ENCODE results near the gene EIF2S3.

EIF2S3 gene

GRCh38 chrX:24090300-24091200, 35.8 kb downstream of the EIF2S3 start:
- ATAC-seq, result no peak
- Mint-ChIP-seq H3K9me3 (no peaks in the 10 kb centered on the region), H3K4me3 (no peak overlapping the region), H3K27ac (peak overlapping the region in 1 of 2 donors; percentile 37), H3K4me1 (no peaks in the 10 kb centered on the region), H3K27me3 (no peaks in the 10 kb centered on the region)
- DNase-seq, result no peak

GRCh38 chrX:24093746-24094145, 39.0 kb downstream of the EIF2S3 start:
- no peak overlapping the region for H3K4me3 Mint-ChIP-seq
- H3K4me1 Mint-ChIP-seq, result no peaks in the 10 kb centered on the region
- H3K27me3 Mint-ChIP-seq, result no peaks in the 10 kb centered on the region
- H3K27ac Mint-ChIP-seq, result no peak overlapping the region
- DNase-seq (no peak), ATAC-seq (no peak)
- H3K9me3 Mint-ChIP-seq, result no peaks in the 10 kb centered on the region

- Mint-ChIP-seq H3K4me1 (no peaks in the 10 kb centered on the region), H3K27me3 (no peaks in the 10 kb centered on the region), H3K4me3 (no peak overlapping the region), H3K9me3 (no peaks in the 10 kb centered on the region), H3K27ac (no peak overlapping the region)
- no peak for ATAC-seq
- DNase-seq, result no peak
These were observed 43.0 kb downstream of the EIF2S3 start for GRCh38 chrX:24097741-24098260.

GRCh38 chrX:24098932-24099331, 44.2 kb downstream of the EIF2S3 start:
- H3K4me1 Mint-ChIP-seq, result no peaks in the 10 kb centered on the region
- DNase-seq (no peak), ATAC-seq (no peak)
- H3K27ac Mint-ChIP-seq, result no peak overlapping the region
- no peaks in the 10 kb centered on the region for H3K27me3 Mint-ChIP-seq
- H3K9me3 Mint-ChIP-seq, result no peaks in the 10 kb centered on the region
- H3K4me3 Mint-ChIP-seq, result no peak overlapping the region

GRCh38 chrX:24099394-24099793, 44.6 kb downstream of the EIF2S3 start:
- Mint-ChIP-seq H3K27me3 (no peaks in the 10 kb centered on the region), H3K9me3 (no peaks in the 10 kb centered on the region), H3K4me3 (no peak overlapping the region), H3K27ac (no peak overlapping the region), H3K4me1 (no peaks in the 10 kb centered on the region)
- ATAC-seq (no peak), DNase-seq (no peak)

- Mint-ChIP-seq H3K27ac (no peak overlapping the region), H3K4me1 (no peaks in the 10 kb centered on the region), H3K27me3 (no peaks in the 10 kb centered on the region), H3K4me3 (no peak overlapping the region), H3K9me3 (no peaks in the 10 kb centered on the region)
- DNase-seq (no peak), ATAC-seq (no peak)
These were observed 46.0 kb downstream of the EIF2S3 start for GRCh38 chrX:24100713-24101112.

DNA sequence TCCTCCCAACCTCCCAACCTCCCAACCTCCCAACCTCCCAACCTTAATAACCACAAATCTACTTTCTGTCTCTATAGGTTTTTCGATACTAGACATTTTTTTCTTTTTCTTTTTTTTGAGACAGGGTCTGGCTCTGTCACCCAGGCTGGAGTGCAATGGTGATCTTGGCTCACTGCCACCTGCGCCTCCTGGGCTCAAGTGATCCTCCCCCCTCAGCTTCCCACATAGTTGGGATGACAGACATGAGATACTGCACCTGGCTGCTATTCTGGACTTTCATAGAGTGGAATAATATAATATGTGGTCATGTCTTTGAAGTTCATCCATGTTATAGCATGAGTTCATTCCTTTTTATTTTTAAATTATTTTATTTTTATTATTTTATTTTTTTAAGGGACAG, 55.3 kb downstream of the EIF2S3 start:
- Mint-ChIP-seq H3K27me3 (no peaks in the 10 kb centered on the region), H3K4me3 (no peak overlapping the region), H3K9me3 (no peaks in the 10 kb centered on the region), H3K4me1 (no peaks in the 10 kb centered on the region), H3K27ac (no peak overlapping the region)
- ATAC-seq, result no peak
- no peak for DNase-seq

- no peak overlapping the region for H3K4me3 Mint-ChIP-seq
- DNase-seq (no peak), ATAC-seq (no peak)
- no peaks in the 10 kb centered on the region for H3K4me1 Mint-ChIP-seq
- no peak overlapping the region for H3K27ac Mint-ChIP-seq
- H3K27me3 Mint-ChIP-seq, result no peaks in the 10 kb centered on the region
- no peaks in the 10 kb centered on the region for H3K9me3 Mint-ChIP-seq
These were observed 58.4 kb downstream of the EIF2S3 start for GRCh38 chrX:24113181-24113580.

DNA sequence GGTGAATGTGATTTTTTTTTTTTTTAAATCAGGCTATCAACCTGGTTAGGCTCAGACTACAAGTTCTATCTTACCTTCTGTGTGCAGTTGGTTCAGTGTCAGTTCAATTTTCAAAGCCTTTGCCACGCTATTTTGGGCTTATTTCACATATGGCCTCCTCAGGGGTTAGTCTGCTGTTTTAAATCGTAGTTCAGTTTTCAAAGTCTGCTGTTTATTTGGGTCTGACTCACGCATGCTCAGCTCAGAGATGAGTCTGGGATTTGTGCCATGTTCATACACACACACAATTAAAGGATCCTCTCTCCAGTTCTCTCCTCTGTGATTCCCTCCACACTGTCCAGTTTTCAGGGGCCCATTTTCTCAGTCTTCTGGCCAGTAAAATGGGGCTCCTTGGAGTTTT, 62.5 kb downstream of the EIF2S3 start:
- Mint-ChIP-seq H3K27ac (no peak overlapping the region), H3K9me3 (no peaks in the 10 kb centered on the region), H3K4me3 (no peak overlapping the region), H3K27me3 (no peaks in the 10 kb centered on the region), H3K4me1 (no peaks in the 10 kb centered on the region)
- DNase-seq (no peak), ATAC-seq (no peak)

DNA sequence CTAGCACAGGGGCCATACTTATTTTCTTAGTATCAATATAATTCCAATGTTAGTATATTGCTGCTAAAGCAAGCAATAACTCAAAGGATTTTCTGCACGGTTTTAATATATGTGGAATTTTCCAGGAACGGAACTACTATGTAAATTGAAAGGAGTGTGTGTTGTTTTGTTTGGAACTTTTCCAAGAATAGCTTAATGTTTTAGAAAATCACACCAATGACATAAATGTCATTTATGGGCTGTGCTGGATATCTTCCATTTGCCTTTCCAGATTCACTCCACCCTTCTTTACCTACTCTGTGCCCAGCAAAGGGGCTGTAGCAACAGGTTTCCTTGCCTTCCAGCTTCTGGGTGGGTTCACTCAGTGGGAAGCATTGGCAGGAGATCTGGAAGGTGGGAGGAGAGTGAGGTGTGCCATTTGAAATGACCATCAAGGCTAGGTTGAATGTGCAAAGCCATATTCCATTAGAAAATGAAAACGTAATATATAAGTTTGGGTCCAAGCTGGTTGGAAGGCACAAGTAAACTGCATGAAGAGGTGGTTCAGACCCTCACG, 69.6 kb downstream of the EIF2S3 start:
- no peaks in the 10 kb centered on the region for H3K27me3 Mint-ChIP-seq
- H3K4me3 Mint-ChIP-seq, result no peak overlapping the region
- H3K4me1 Mint-ChIP-seq, result no peaks in the 10 kb centered on the region
- no peaks in the 10 kb centered on the region for H3K9me3 Mint-ChIP-seq
- no peak for DNase-seq
- ATAC-seq, result no peak
- no peak overlapping the region for H3K27ac Mint-ChIP-seq

GRCh38 chrX:24125028-24125612, 70.4 kb downstream of the EIF2S3 start:
- no peaks in the 10 kb centered on the region for H3K4me1 Mint-ChIP-seq
- no peak overlapping the region for H3K27ac Mint-ChIP-seq
- no peaks in the 10 kb centered on the region for H3K27me3 Mint-ChIP-seq
- ATAC-seq (no peak), DNase-seq (no peak)
- no peaks in the 10 kb centered on the region for H3K9me3 Mint-ChIP-seq
- no peak overlapping the region for H3K4me3 Mint-ChIP-seq
